Brain microvascular endothelial cell (primary cell): ENCODE data around the gene PAK2.
A peak's percentile ranks its signal among the peaks of the same experiment; 100 is the strongest.
"Not testable (repeated sequence)": the region's sequence is repeated elsewhere in the genome, so short reads cannot be mapped to it uniquely, and the experiment has no call there.

Source experiments
- DNase-seq: peaks from one replicate; pipeline ENCODE4 v3.0.0-alpha.2; 2020
- H3K27ac ChIP-seq: fragments of 250-450 bp; sonication (Bioruptor Pico); 2 replicates; pipeline ENCODE4 v1.5.1; 2020; ENCODE audit warnings: mild to moderate bottlenecking, moderate library complexity
- H3K27me3 ChIP-seq: fragments of 250-450 bp; sonication (Bioruptor Pico); replicated peaks from 2 replicates; pipeline ENCODE4 v1.5.1; 2020; ENCODE audit warnings: mild to moderate bottlenecking
- H3K36me3 ChIP-seq: fragments of 250-450 bp; sonication (Bioruptor Pico); replicated peaks from 2 replicates; pipeline ENCODE4 v1.5.1; 2020; ENCODE audit warnings: mild to moderate bottlenecking
- H3K4me3 ChIP-seq: 2 replicates; pipeline ENCODE4 v1.5.1; 2011; ENCODE audit warnings: low read depth, mild to moderate bottlenecking, control low read depth, low read length, moderate library complexity
- in situ Hi-C: cut with HindIII; loops from 2 replicates; pipeline ENCODE4 v1.10.0; 2017; ENCODE audit warnings: low sequenced_read_pairs, low pct_ligation_motif_present
- TF ChIP-seq, protein P1 (sequence below): IDR thresholded peaks from 2 replicates; pipeline ENCODE4 v1.5.1; 2011; ENCODE audit warnings: low read depth, mild to moderate bottlenecking, moderate library complexity, low read length, control low read depth, inconsistent platforms; ENCODE audit errors: missing control alignments

The PAK2 gene

DNA sequence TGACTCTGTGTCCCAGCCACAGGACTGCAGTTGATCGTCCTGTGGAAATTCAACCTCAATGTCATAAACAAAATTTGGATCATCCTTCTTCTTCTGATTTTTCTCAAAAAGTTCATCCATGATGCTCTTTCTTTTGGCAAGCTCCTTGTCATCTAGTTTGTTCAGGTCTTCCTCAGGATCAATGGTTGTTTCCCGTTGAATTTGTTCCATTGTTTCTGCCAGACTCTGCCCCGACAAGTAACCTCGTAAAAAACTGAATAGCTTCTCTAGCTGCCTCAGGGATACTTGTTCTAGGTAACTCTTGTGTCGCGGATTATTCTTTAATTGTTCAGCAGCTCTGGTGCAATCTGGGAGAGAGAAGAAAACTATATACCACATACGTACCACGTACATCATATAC, 32.1 kb upstream of the PAK2 start:
- H3K36me3 ChIP-seq = no peaks in the 10 kb centered on the region
- no peak overlapping the region for H3K27ac ChIP-seq
- no peaks in the 10 kb centered on the region for H3K27me3 ChIP-seq
- in situ Hi-C loops = no loop called here
- TF ChIP-seq, protein P1, sequence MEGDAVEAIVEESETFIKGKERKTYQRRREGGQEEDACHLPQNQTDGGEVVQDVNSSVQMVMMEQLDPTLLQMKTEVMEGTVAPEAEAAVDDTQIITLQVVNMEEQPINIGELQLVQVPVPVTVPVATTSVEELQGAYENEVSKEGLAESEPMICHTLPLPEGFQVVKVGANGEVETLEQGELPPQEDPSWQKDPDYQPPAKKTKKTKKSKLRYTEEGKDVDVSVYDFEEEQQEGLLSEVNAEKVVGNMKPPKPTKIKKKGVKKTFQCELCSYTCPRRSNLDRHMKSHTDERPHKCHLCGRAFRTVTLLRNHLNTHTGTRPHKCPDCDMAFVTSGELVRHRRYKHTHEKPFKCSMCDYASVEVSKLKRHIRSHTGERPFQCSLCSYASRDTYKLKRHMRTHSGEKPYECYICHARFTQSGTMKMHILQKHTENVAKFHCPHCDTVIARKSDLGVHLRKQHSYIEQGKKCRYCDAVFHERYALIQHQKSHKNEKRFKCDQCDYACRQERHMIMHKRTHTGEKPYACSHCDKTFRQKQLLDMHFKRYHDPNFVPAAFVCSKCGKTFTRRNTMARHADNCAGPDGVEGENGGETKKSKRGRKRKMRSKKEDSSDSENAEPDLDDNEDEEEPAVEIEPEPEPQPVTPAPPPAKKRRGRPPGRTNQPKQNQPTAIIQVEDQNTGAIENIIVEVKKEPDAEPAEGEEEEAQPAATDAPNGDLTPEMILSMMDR = no peak
- H3K4me3 ChIP-seq = no peak overlapping the region
- no peak for DNase-seq

DNA sequence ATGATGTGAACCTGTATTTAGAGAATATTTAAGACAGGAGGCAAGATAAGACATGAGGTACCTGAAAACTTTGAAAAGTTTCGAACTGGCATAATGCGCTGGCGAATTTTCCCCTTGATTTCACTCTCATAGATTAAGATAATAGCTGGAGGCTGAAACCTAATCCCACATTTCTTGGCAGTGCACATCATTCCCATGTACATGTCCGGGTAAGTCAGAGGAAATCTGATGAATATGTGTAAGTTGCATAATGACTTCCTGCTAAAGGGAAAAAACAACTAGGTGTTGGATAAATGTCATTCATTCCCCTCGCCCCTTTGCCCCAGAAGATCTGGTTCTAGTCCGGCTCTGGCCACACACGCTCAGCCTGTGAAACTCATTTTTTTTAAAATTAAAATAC, 31.2 kb upstream of the PAK2 start:
- no peak overlapping the region for H3K27ac ChIP-seq
- no peaks in the 10 kb centered on the region for H3K36me3 ChIP-seq
- no peaks in the 10 kb centered on the region for H3K27me3 ChIP-seq
- TF ChIP-seq, protein P1 = no peak
- H3K4me3 ChIP-seq = no peak overlapping the region
- in situ Hi-C loops = no loop called here
- DNase-seq = no peak

GRCh38 chr3:196711838-196712513, 27.7 kb upstream of the PAK2 start, which contains the start of the genes CEP19 and PIGX:
Gene CEP19, minus strand, starts transcription at chr3:196712250. Its CDS starts 3,593 bp downstream, at chr3:196708657.
Gene PIGX, plus strand, starts transcription at chr3:196712377.
- in situ Hi-C loops = no loop called here

GRCh38 chr3:196712514-196713413, 26.9 kb upstream of the PAK2 start:
- in situ Hi-C loops = no loop called here
- no peaks in the 10 kb centered on the region for H3K27me3 ChIP-seq
- H3K4me3 ChIP-seq = peak overlapping the region; percentile 85
- TF ChIP-seq, protein P1 = no peak
- no peaks in the 10 kb centered on the region for H3K36me3 ChIP-seq
- peak overlapping the region; percentile 74 for H3K27ac ChIP-seq
- peak; percentile 44 for DNase-seq

More at GRCh38 chr3:196711838-196712513, 27.7 kb upstream of the PAK2 start, which contains the start of the genes CEP19 and PIGX:
- Histone ChIP-seq H3K36me3 (no peaks in the 10 kb centered on the region), H3K4me3 (peak within 1 kb of the TSS; percentile 85), H3K27me3 (no peaks in the 10 kb centered on the region), H3K27ac (peak within 1 kb of the TSS; percentile 74)
- DNase-seq = peak; percentile 62
- TF ChIP-seq, protein P1 = no peak

DNA sequence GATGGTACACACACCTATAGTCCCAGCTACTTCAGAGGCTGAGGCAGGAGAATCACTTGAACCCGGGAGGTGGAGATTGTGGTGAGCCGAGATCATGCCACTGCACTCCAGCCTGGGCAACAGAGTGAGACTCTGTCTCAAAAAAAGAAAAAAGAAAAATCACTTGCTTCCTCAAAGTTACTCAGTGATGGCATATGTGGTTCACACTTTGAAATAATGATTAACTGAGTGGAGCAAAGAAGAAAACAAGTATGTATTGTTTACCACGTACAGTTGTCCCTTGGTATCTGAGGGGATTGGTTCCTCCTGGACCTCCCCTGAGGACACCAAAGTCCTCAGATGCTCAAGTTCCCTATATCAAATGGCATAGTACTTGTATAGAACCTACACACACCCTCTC, 22.5 kb upstream of the PAK2 start:
- H3K4me3 ChIP-seq, H3K27ac ChIP-seq, H3K36me3 ChIP-seq, in situ Hi-C loops, DNase-seq, H3K27me3 ChIP-seq: not testable (repeated sequence)

GRCh38 chr3:196721097-196721496, 18.6 kb upstream of the PAK2 start:
- H3K4me3 ChIP-seq = no peak overlapping the region
- in situ Hi-C loops = no loop called here
- TF ChIP-seq, protein P1 = no peak
- no peaks in the 10 kb centered on the region for H3K36me3 ChIP-seq
- H3K27ac ChIP-seq = no peak overlapping the region
- DNase-seq = no peak
- H3K27me3 ChIP-seq = no peaks in the 10 kb centered on the region
